ENCODE measurements around the gene SMCO3. TPM values are rescaled to one million over a fixed set of nuclear protein-coding genes. Genes with fewer than 3 reads are reported as not detected.

SMCO3 gene
- total and polyA plus RNA-seq, 10 of the 15 experiments (the other 5 are each of a cell fraction or from before 2014, with no cell fraction given) = 0.05 to 0.35 (median 0.10) TPM; not detected in 6

DNA sequence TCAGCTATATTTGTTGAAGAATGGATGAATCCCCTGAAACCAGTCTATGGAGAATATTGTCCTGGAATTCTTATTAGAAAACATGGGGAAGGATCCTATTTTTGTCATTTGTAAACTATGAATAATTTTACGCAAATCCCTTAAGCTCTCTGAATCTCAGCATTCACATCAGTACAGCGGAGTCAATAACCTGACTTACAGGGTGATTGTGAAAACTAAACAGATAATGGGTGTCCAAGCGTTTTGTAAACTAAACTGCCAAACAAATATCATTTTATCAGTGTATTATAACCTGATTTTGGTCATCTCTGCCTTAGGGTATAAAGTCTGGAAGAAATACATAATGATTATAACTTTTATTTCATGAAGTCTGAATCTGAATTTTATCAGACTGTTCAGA, 19.4 kb upstream of the SMCO3 start:
- in situ Hi-C loops (cut with MboI) = no loop called here
- ChIA-PET POLR2A (no interaction called here), CTCF (interaction anchor here (1.6 to 2.2 kb wide), 3 partner anchors 13 to 437 kb away, joined by 3 to 6 read pairs (median 4); no protein-coding TSS in a partner anchor), SMC1A (ENCODE audit: uncharacterized antibody, unreplicated experiment) (interaction anchor here (0.7 to 1.3 kb wide), 2 partner anchors 28 to 155 kb away, joined by 3 to 5 read pairs; no protein-coding TSS in a partner anchor), RAD21 (ENCODE audit: unreplicated experiment) (no interaction called here)
- H3K79me2 ChIP-seq (ENCODE audit: control insufficient read depth, insufficient read depth, low read length) = no peaks in the 10 kb centered on the region
- H2AFZ ChIP-seq (ENCODE audit: control insufficient read depth, low read depth, low read length) = no peak overlapping the region
- intact Hi-C loops (cut with micrococcal nuclease; ENCODE audit: unreplicated experiment) = no loop called here
- no TSS peak for BruUV-seq (replicated peaks)
- H3K27ac ChIP-seq (ENCODE audit: control insufficient read depth, insufficient read depth) = no peak overlapping the region
- H3K4me3 ChIP-seq = no peak overlapping the region
- H3K9me3 ChIP-seq (replicated peaks; ENCODE audit: control insufficient read depth, insufficient read depth, low read length) = no peaks in the 10 kb centered on the region
- H3K9ac ChIP-seq (ENCODE audit: control insufficient read depth, insufficient read depth, low read length) = no peak overlapping the region
- TF ChIP-seq PML (IDR thresholded peaks at IDR 0.05; ENCODE audit: low read length) (no peak), CBX3 (IDR thresholded peaks at IDR 0.05; ENCODE audit: borderline replicate concordance, low read depth) (no peak), ZNF384 (IDR thresholded peaks at IDR 0.05; ENCODE audit: borderline replicate concordance, low read depth, low read length) (no peak), NBN (IDR thresholded peaks at IDR 0.05) (no peak), ASH2L (IDR thresholded peaks at IDR 0.05; ENCODE audit: borderline replicate concordance, low read depth) (no peak), STAT1 (conservative IDR thresholded peaks at IDR 0.05) (no peak)
- TF ChIP-seq, protein P1, sequence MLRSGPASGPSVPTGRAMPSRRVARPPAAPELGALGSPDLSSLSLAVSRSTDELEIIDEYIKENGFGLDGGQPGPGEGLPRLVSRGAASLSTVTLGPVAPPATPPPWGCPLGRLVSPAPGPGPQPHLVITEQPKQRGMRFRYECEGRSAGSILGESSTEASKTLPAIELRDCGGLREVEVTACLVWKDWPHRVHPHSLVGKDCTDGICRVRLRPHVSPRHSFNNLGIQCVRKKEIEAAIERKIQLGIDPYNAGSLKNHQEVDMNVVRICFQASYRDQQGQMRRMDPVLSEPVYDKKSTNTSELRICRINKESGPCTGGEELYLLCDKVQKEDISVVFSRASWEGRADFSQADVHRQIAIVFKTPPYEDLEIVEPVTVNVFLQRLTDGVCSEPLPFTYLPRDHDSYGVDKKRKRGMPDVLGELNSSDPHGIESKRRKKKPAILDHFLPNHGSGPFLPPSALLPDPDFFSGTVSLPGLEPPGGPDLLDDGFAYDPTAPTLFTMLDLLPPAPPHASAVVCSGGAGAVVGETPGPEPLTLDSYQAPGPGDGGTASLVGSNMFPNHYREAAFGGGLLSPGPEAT (IDR thresholded peaks at IDR 0.05; ENCODE audit: low read depth) = no peak
- TF ChIP-seq, protein P2, sequence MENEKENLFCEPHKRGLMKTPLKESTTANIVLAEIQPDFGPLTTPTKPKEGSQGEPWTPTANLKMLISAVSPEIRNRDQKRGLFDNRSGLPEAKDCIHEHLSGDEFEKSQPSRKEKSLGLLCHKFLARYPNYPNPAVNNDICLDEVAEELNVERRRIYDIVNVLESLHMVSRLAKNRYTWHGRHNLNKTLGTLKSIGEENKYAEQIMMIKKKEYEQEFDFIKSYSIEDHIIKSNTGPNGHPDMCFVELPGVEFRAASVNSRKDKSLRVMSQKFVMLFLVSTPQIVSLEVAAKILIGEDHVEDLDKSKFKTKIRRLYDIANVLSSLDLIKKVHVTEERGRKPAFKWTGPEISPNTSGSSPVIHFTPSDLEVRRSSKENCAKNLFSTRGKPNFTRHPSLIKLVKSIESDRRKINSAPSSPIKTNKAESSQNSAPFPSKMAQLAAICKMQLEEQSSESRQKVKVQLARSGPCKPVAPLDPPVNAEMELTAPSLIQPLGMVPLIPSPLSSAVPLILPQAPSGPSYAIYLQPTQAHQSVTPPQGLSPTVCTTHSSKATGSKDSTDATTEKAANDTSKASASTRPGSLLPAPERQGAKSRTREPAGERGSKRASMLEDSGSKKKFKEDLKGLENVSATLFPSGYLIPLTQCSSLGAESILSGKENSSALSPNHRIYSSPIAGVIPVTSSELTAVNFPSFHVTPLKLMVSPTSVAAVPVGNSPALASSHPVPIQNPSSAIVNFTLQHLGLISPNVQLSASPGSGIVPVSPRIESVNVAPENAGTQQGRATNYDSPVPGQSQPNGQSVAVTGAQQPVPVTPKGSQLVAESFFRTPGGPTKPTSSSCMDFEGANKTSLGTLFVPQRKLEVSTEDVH (IDR thresholded peaks at IDR 0.05; ENCODE audit: low read depth, partially characterized antibody) = no peak
- TF ChIP-seq, protein P3, sequence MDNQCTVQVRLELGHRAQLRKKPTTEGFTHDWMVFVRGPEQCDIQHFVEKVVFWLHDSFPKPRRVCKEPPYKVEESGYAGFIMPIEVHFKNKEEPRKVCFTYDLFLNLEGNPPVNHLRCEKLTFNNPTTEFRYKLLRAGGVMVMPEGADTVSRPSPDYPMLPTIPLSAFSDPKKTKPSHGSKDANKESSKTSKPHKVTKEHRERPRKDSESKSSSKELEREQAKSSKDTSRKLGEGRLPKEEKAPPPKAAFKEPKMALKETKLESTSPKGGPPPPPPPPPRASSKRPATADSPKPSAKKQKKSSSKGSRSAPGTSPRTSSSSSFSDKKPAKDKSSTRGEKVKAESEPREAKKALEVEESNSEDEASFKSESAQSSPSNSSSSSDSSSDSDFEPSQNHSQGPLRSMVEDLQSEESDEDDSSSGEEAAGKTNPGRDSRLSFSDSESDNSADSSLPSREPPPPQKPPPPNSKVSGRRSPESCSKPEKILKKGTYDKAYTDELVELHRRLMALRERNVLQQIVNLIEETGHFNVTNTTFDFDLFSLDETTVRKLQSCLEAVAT (IDR thresholded peaks at IDR 0.05) = no peak
- TF ChIP-seq, protein P4, sequence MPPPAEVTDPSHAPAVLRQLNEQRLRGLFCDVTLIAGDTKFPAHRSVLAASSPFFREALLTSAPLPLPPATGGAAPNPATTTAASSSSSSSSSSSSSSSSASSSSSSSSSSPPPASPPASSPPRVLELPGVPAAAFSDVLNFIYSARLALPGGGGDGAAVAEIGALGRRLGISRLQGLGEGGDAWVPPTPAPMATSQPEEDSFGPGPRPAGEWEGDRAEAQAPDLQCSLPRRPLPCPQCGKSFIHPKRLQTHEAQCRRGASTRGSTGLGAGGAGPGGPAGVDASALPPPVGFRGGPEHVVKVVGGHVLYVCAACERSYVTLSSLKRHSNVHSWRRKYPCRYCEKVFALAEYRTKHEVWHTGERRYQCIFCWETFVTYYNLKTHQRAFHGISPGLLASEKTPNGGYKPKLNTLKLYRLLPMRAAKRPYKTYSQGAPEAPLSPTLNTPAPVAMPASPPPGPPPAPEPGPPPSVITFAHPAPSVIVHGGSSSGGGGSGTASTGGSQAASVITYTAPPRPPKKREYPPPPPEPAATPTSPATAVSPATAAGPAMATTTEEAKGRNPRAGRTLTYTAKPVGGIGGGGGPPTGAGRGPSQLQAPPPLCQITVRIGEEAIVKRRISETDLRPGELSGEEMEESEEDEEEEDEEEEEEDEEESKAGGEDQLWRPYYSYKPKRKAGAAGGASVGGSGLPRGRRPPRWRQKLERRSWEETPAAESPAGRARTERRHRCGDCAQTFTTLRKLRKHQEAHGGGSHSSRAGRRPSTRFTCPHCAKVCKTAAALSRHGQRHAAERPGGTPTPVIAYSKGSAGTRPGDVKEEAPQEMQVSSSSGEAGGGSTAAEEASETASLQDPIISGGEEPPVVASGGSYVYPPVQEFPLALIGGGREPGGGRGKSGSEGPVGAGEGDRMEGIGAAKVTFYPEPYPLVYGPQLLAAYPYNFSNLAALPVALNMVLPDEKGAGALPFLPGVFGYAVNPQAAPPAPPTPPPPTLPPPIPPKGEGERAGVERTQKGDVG (CRISPR knock-in tag; IDR thresholded peaks at IDR 0.05) = no peak
- 63% methylated on average over 3 of the region's 3 CpGs for WGBS (ENCODE audit: insufficient coverage, insufficient replicate concordance, low lambda C conversion rate, missing lambda C conversion rate)
- ATAC-seq (no peak), DNase-seq (ENCODE audit: low read depth, low spot score) (no peak), FAIRE-seq (no peak)
- no peaks in the 10 kb centered on the region for H4K20me1 ChIP-seq (ENCODE audit: control insufficient read depth, insufficient read depth)
- no peaks in the 10 kb centered on the region for H3K4me1 ChIP-seq (ENCODE audit: control insufficient read depth, insufficient read depth, low read length)
- H3K4me2 ChIP-seq (ENCODE audit: control insufficient read depth, insufficient read depth) = no peak overlapping the region
- H3K27me3 ChIP-seq (replicated peaks in 1 of 2; ENCODE audit: control insufficient read depth in 2 of 2, insufficient read depth in 2 of 2, low read length in 1 of 2) = no peaks in the 10 kb centered on the region; a peak in 1 of 4 replicates
- H3K36me3 ChIP-seq (ENCODE audit: control insufficient read depth in 2 of 2, insufficient read depth in 2 of 2, low read length in 1 of 2) = no peaks in the 10 kb centered on the region
